A673 (cell line): ENCODE measurements around the gene PUS10.

Experiments used
- CTCF ChIP-seq: fragments of 300-800, 200-600 bp; sonication (generic); conservative IDR thresholded peaks from 2 replicates; pipeline ENCODE4 v1.5.1; 2017; ENCODE audit warnings: low read depth, mild to moderate bottlenecking, antibody characterized with exemption, low read length, moderate library complexity, mixed read lengths
- EZH2 ChIP-seq: fragments of 200-600 bp; sonication (generic); IDR thresholded peaks from 2 replicates; pipeline ENCODE4 v1.6.1; 2017; ENCODE audit warnings: borderline replicate concordance, low read depth, mild to moderate bottlenecking, mixed read lengths, antibody characterized with exemption, low read length; ENCODE audit not compliant: poor library complexity, severe bottlenecking

GRCh38 chr2:60962528-60962927 is 55.5 kb downstream of the PUS10 start:
- TF ChIP-seq CTCF (no peak), EZH2 (no peak)
